ENCODE data around the gene GNB1L.

The GNB1L gene

GRCh38 chr22:19821523-19822300, 33.0 kb downstream of the GNB1L start:
- no peak for DNase-seq

DNA sequence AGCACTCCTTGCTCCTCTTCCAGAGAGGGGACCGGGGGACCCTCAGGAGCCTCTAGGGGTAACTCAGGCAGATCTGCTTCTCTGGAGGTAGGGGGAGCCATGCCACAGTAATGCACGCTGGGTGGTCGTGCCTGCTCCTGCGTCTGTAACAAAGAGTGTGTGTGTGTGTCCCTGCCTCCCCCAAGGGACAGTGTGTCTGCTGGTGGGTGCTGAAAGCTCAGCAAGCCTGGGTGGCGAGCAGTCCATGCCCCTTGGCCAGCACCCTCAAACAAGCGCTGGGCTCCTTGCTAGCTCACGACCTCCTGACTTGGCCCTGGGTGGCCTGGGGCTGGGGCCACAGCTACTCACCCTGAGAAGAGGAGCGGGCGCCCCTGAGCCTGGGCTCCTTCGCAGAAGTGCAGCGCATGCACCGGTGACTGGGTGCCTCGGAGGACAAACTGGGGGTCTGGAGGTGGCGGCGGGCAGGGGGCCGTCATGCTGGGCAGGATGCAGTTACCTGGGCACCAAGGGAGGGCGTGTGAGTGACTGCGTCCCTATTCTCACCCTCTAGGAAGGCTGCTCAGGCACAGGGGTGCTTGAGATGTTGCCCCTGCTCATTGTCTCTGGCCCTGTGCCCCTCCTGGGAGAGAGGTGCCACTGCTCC, 33.7 kb downstream of the GNB1L start:
- DNase-seq = peak; percentile 56

GRCh38 chr22:19819911-19820879, 34.5 kb downstream of the GNB1L start:
- no peak for DNase-seq

DNA sequence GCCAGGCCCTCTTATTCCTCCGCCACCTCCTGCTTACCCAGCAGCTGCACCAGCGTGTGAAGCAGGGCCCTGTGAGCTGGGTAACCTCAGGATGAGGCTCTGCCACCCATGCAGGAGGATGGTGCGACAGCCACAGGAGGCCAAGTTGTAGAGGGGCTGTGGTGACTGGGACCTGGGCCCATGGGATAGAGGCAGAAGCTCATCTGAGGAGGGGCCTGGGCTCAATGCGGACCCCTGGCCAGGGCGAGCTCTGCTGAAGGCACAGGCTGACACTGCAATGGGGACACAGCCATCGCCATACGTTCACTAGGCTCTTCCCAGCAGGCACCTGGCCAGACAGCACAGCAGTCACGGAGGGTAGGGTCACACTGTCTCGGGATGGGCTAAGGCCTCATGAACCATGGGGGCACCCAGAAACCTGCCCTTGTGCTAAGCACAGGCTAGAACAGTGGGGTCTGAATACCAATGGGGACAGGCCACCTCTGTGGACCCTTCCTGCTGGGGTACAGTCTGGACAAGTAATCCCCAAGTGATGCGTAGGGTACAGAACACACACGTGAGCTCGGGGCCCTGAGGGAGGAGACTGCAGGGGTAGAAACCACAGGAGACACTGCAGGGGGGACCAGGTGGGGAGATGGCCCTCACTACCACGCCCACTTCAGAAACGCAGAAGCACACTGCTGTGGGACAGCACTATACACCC, 35.3 kb downstream of the GNB1L start:
- DNase-seq = peak; percentile 44

GRCh38 chr22:19818324-19819207, 36.1 kb downstream of the GNB1L start:
- DNase-seq = peak; percentile 45

- DNase-seq = peak; percentile 49
These were observed 38.1 kb downstream of the GNB1L start for GRCh38 chr22:19816372-19817119.

GRCh38 chr22:19815823-19816290, 38.8 kb downstream of the GNB1L start:
- no peak for DNase-seq

DNA sequence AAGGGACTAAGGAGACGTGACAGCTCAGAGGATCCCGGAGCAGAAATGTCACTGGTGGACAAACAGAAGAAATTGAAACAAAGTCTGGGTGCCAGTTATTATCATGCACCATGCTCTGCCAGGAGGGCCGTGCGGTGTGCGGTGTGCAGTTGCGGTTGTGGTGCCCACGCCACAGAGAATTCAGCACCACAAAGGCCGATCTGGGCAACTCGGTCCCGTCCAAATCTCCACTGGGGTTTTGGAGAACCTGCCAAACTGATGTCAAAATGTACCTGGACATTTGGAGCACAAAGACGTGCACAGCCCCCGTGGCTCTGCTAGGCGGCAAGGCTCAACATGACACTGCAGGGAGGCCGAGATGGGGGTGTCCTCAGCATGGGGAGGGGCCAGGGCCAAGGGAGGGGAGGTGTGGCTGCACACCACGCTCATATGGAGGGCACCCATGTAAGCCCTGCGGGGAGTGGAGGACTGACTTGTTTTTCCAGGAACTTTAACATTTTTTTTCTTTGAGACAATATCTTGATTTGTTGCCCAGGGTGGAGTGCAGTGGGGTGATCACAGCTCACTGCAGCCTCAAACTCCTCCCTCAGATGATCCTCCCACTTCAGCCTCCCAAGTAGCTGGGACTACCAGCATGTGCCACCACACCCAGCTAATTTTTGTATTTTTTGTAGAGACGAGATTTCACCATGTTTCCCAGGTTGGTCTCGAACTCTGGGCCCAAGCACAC, 39.4 kb downstream of the GNB1L start:
- DNase-seq = no peak

DNA sequence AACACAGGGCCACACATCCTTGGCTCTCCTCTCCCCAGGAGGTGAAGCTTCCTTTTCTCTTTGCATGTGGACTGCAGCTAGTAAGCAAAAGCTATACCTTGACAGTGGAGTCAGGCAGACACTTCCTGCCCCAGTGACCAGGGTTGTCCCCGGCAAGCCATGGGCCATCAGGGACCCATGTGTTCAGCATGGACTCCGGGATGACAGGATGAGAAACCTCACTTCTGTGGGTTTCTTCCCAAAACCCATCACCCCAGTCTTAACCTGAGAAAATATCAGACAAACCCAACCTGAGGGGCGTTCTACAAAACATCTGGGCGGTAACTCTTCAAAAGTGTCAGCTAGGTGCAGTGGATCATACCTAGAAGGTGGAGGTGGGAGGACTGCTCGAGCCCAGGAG, 40.2 kb downstream of the GNB1L start:
- no peak for DNase-seq

DNA sequence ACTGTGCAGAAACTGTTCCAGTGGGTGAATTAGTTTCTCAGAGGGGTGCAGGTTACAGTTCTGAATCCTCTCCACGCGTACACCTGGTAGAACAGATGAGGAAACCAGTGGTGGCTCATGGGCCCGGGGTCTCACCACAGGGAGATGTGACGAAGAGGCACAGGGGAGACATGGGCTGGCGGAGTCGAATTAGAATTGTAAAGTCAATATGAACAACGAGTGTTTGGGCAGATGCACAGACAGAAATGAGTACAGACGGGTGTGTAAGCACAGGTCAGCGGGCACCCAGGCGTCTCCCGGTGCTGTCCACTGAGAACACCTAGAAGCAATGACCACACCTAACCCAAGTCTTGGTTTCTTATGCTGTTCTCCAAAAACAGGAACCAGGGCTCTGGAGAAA, 41.8 kb downstream of the GNB1L start:
- no peak for DNase-seq

DNA sequence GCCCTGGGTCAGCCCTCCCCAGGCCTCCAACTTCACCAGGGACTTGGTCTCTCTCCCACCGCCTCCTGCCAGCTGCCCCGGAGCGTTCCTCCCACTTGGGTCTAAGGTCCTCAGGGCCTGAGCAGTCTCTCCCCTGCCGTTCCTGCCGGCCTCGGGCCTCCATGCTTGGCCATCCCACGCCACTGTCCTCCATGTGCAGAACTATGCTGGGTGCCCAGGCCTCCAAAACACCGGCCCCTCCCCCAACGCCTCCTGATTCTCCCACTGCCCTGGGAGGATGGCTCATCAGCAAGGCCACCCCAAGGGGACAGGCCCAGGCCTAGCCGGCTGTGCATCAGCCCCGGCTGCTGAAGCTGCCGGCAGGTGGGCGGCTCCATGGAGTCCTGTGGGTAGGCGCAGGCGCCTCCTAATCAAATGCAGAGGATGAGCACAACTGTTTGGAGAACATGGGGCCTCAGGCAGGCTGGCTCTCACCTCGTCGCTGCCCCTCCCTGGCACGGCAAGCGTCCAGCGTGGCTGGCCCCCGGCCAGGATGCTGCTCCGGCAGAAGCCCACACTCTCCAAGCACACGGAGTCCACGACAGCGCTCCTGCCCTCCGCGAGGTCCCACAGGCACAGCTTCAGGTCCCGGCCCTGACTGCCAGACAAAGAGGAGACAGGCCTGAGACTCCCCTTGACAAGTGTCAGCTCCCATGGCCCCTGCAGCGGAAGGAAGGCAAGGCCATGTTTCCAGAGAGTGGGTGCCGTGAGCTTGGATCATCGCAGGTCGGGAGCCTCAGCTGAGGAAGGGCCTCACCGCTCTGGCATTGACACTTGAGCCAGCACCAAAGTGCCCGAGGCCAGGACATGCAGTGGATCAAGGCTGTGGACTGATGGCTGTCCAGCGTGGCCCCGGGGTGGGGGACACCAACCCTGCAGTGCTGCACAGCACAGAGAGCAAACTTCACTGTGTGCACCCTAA, 42.6 kb downstream of the GNB1L start:
- peak; percentile 46 for DNase-seq

- DNase-seq = no peak
These were observed 43.5 kb downstream of the GNB1L start for GRCh38 chr22:19811211-19811621.

GRCh38 chr22:19810381-19811201, 44.1 kb downstream of the GNB1L start:
- DNase-seq = peak; percentile 68

GRCh38 chr22:19809741-19810140, 44.9 kb downstream of the GNB1L start:
- peak; percentile 32 for DNase-seq

- peak; percentile 44 for DNase-seq
These were observed 45.7 kb downstream of the GNB1L start for GRCh38 chr22:19808873-19809478.

GRCh38 chr22:19807914-19808872, 46.5 kb downstream of the GNB1L start:
- no peak for DNase-seq

Data from islet precursor cell (in vitro differentiated cells).